CD14-positive monocyte (primary cell): Measurements from ENCODE around the gene RITA1. TPM values are rescaled to one million over a fixed set of nuclear protein-coding genes. Genes with fewer than 3 reads are reported as not detected.

Experiments
- DNase-seq, 3 donors: peaks; one replicate each; pipeline ENCODE4 v3.0.0-alpha.2; 2011 to 2022
- H2AFZ ChIP-seq: 2 replicates; pipeline ENCODE4 v1.6.0; 2012; ENCODE audit warnings: mild to moderate bottlenecking, low read depth, low read length, inconsistent platforms; ENCODE audit not compliant: insufficient read depth, poor library complexity, severe bottlenecking
- H3K27ac ChIP-seq, 2 donors: 1 replicate in 1 of 2; 2 replicates in 1 of 2; pipeline ENCODE4 v1.5.1; 2012 to 2013; ENCODE audit warnings: low read length in 2 of 2, control low read depth in 1 of 2, inconsistent platforms in 1 of 2, low read depth in 1 of 2, mild to moderate bottlenecking in 1 of 2
- H3K27me3 ChIP-seq, 2 donors: one replicate each; pipeline versions ENCODE4 v1.6.0 to v1.6.1; 2011 to 2013; ENCODE audit warnings: low read length in 2 of 2; ENCODE audit not compliant: control insufficient read depth in 2 of 2, insufficient read depth in 2 of 2
- H3K36me3 ChIP-seq, 2 donors: replicated peaks in 1 of 2; 1 replicate in 1 of 2; 2 replicates in 1 of 2; pipeline versions ENCODE4 v1.5.1 to v1.6.1; 2012 to 2013; ENCODE audit warnings: low read length in 2 of 2, control low read depth in 1 of 2, inconsistent platforms in 1 of 2, mild to moderate bottlenecking in 1 of 2; ENCODE audit not compliant: insufficient read depth in 2 of 2, control insufficient read depth in 1 of 2
- H3K4me1 ChIP-seq, 2 donors: 1 replicate in 1 of 2; 2 replicates in 1 of 2; pipeline versions ENCODE4 v1.5.1 to v1.6.1; 2012 to 2013; ENCODE audit warnings: low read length in 2 of 2, control low read depth in 1 of 2, inconsistent platforms in 1 of 2, mild to moderate bottlenecking in 1 of 2, moderate library complexity in 1 of 2; ENCODE audit not compliant: insufficient read depth in 2 of 2, control insufficient read depth in 1 of 2
- H3K4me2 ChIP-seq: replicated peaks from 2 replicates; pipeline ENCODE3; 2012; ENCODE audit warnings: low read length, moderate library complexity, mild to moderate bottlenecking; ENCODE audit not compliant: poor library complexity, severe bottlenecking; ENCODE audit errors: extremely low read depth
- H3K4me3 ChIP-seq, 3 experiments: fragments of 200-600 bp in 1 of 3; sonication (generic) in 1 of 3; replicated peaks in 1 of 3; 1 replicate in 2 of 3; 2 replicates in 1 of 3; pipeline ENCODE4 v1.5.1; 2011 to 2013; ENCODE audit warnings: low read length in 3 of 3, mild to moderate bottlenecking in 3 of 3, control low read depth in 2 of 3, low read depth in 2 of 3, inconsistent platforms in 1 of 3, moderate library complexity in 1 of 3
- H3K79me2 ChIP-seq: 2 replicates; pipeline ENCODE4 v1.6.0; 2012; ENCODE audit warnings: mild to moderate bottlenecking, control low read depth, inconsistent platforms, low read length, moderate library complexity; ENCODE audit not compliant: insufficient read depth
- H3K9ac ChIP-seq: 2 replicates; pipeline ENCODE4 v1.6.0; 2017; ENCODE audit warnings: low read length, mild to moderate bottlenecking; ENCODE audit not compliant: insufficient read depth, poor library complexity, severe bottlenecking
- H3K9me3 ChIP-seq, 2 donors: replicated peaks in 1 of 2; 1 replicate in 1 of 2; 2 replicates in 1 of 2; pipeline versions ENCODE4 v1.5.1 to v1.6.1; 2012 to 2013; ENCODE audit warnings: low read length in 2 of 2, control low read depth in 1 of 2; ENCODE audit not compliant: control insufficient read depth in 1 of 2, insufficient read depth in 1 of 2
- H4K20me1 ChIP-seq: 2 replicates; pipeline ENCODE4 v1.6.0; 2012; ENCODE audit warnings: mild to moderate bottlenecking, low read length, control low read depth, moderate library complexity; ENCODE audit not compliant: insufficient read depth
- H3K27ac Mint-ChIP-seq, 7 donors: one replicate each; pipeline ENCODE4 v1.8.0; 2020; ENCODE audit warnings: mild to moderate bottlenecking in 7 of 7, mixed read lengths in 7 of 7, moderate library complexity in 6 of 7, inconsistent platforms in 2 of 7
- H3K27me3 Mint-ChIP-seq, 3 donors: one replicate each; pipeline ENCODE4 v1.8.0; 2021 to 2022; ENCODE audit warnings: low read depth in 3 of 3, mild to moderate bottlenecking in 3 of 3, mixed read lengths in 3 of 3, moderate library complexity in 3 of 3, inconsistent platforms in 1 of 3
- H3K36me3 Mint-ChIP-seq, 2 donors: one replicate each; pipeline ENCODE4 v1.8.0; 2020; ENCODE audit warnings: mixed read lengths in 2 of 2, inconsistent platforms in 1 of 2, mild to moderate bottlenecking in 1 of 2
- H3K4me1 Mint-ChIP-seq: one replicate; pipeline ENCODE4 v1.8.0; 2020; ENCODE audit warnings: mild to moderate bottlenecking, mixed read lengths
- H3K4me3 Mint-ChIP-seq, 2 donors: one replicate each; pipeline ENCODE4 v1.8.0; 2020; ENCODE audit warnings: mild to moderate bottlenecking in 2 of 2, mixed read lengths in 2 of 2, moderate library complexity in 1 of 2
- H3K9me3 Mint-ChIP-seq, 7 donors: one replicate each; pipeline ENCODE4 v1.8.0; 2020 to 2022; ENCODE audit warnings: mixed read lengths in 7 of 7, mild to moderate bottlenecking in 6 of 7, moderate library complexity in 6 of 7, inconsistent platforms in 2 of 7
- WGBS: methylation state at CpG from one replicate; pipeline ENCODE4 v1.1.5; 2013; ENCODE audit warnings: missing lambda C conversion rate; ENCODE audit not compliant: insufficient coverage; 5-methylcytosine and 5-hydroxymethylcytosine counted together
- intact Hi-C, 2 donors: fragments of 100-400 bp; cut with micrococcal nuclease; formaldehyde crosslinking; loops; one replicate each; pipeline versions ENCODE4 v1.15.0 to v1.15.1; 2023
- polyA plus RNA-seq, 3 donors: library from polyadenylated mRNA; depleted of rRNA in 1 of 3; unstranded in 2 of 3; stranded (reverse) in 1 of 3; fragments of 300-500 nt in 2 of 3; fragments of >200 nt in 1 of 3; fragmentation: Illumina TruSeq in 2 of 3; gene quantifications; 1 replicate in 2 of 3; 2 replicates in 1 of 3; pipeline ENCODE4 v1.2.3, GENCODE V29; 2012 to 2021
- TF ChIP-seq, protein P1 (sequence below): fragments of 200-600 bp; IDR thresholded peaks from one replicate; pipeline ENCODE4 v1.8.0; 2022; ENCODE audit warnings: antibody characterized with exemption, mild to moderate bottlenecking

RITA1 gene
- polyA plus RNA-seq, 3 donors, result 4.9 to 17.6 (median 16.4) TPM

DNA sequence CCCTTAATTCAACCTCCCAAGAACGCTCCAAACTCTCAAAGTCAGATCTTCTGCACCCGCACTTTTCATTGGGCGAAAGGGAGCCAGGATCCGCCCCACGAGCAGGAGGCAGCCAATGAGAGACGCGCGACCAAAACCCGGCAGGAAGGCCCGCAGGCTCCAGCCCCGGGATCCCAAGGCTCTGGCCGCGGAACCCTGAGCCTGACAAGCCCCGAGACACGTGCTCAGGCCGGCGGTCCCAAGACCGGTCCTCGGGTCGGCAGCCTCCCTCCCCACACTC lies 681 bp upstream of the RITA1 start:
- 0% methylated on average over 20 of the region's 20 CpGs for WGBS
- Histone ChIP-seq H3K79me2 (peaks cover 69% of the 10 kb centered on the region), H3K36me3 (peaks cover 19 to 28% of the 10 kb centered on the region in 2 donors), H3K9me3 (no peaks in the 10 kb centered on the region), H3K27ac (peak overlapping the region; percentile 82 to 98), H2AFZ (peak overlapping the region; percentile 99), H4K20me1 (peaks cover 32% of the 10 kb centered on the region), H3K27me3 (no peaks in the 10 kb centered on the region), H3K4me2 (peak overlapping the region; percentile 94), H3K4me3 (peak overlapping the region; percentile 77 to 94 (median 83)), H3K4me1 (peaks cover 18 to 34% of the 10 kb centered on the region in 2 donors), H3K9ac (peak overlapping the region; percentile 99)
- DNase-seq, result peak; percentile 82 to 84 (median 83)
- Mint-ChIP-seq H3K27ac (peak overlapping the region; percentile 83 to 91 (median 89)), H3K36me3 (peaks cover 30 to 46% of the 10 kb centered on the region in 2 donors), H3K9me3 (peaks cover 0 to 2% (median 0%) of the 10 kb centered on the region in 7 donors), H3K4me1 (peaks cover 30% of the 10 kb centered on the region), H3K27me3 (peaks cover 0 to 3% (median 0%) of the 10 kb centered on the region in 3 donors), H3K4me3 (peak overlapping the region; percentile 90 to 96)
- intact Hi-C loops, result loop anchor here in 1 of 2 donors (10.0 kb wide), 1 partner anchor 280 kb away; the partner anchor contains the start of gene OAS1
- TF ChIP-seq, protein P1, sequence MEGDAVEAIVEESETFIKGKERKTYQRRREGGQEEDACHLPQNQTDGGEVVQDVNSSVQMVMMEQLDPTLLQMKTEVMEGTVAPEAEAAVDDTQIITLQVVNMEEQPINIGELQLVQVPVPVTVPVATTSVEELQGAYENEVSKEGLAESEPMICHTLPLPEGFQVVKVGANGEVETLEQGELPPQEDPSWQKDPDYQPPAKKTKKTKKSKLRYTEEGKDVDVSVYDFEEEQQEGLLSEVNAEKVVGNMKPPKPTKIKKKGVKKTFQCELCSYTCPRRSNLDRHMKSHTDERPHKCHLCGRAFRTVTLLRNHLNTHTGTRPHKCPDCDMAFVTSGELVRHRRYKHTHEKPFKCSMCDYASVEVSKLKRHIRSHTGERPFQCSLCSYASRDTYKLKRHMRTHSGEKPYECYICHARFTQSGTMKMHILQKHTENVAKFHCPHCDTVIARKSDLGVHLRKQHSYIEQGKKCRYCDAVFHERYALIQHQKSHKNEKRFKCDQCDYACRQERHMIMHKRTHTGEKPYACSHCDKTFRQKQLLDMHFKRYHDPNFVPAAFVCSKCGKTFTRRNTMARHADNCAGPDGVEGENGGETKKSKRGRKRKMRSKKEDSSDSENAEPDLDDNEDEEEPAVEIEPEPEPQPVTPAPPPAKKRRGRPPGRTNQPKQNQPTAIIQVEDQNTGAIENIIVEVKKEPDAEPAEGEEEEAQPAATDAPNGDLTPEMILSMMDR, result no peak

GRCh38 chr12:113186033-113186365 lies 478 bp downstream of the RITA1 start:
- DNase-seq, result no peak
- TF ChIP-seq, protein P1, result no peak
- H3K4me2 ChIP-seq, result peak overlapping the region; percentile 94
- intact Hi-C loops, result loop anchor here in 1 of 2 donors (10.0 kb wide), 1 partner anchor 281 kb away; the partner anchor contains the start of gene OAS1
- peak overlapping the region; percentile 90 to 96 for H3K4me3 Mint-ChIP-seq
- peaks cover 0 to 3% (median 0%) of the 10 kb centered on the region in 3 donors for H3K27me3 Mint-ChIP-seq
- H3K9ac ChIP-seq, result peak overlapping the region; percentile 99
- no peaks in the 10 kb centered on the region for H3K9me3 ChIP-seq
- no peaks in the 10 kb centered on the region for H3K27me3 ChIP-seq
- H4K20me1 ChIP-seq, result peaks cover 23% of the 10 kb centered on the region
- H3K79me2 ChIP-seq, result peaks cover 64% of the 10 kb centered on the region
- peaks cover 18 to 34% of the 10 kb centered on the region in 2 donors for H3K4me1 ChIP-seq
- peaks cover 0 to 2% (median 0%) of the 10 kb centered on the region in 7 donors for H3K9me3 Mint-ChIP-seq
- H3K27ac ChIP-seq, result peak overlapping the region in 1 of 2 donors; percentile 98
- H3K4me1 Mint-ChIP-seq, result peaks cover 30% of the 10 kb centered on the region
- H2AFZ ChIP-seq, result peak overlapping the region; percentile 99
- H3K4me3 ChIP-seq, result peak overlapping the region; percentile 77 to 94 (median 83)
- peak overlapping the region; percentile 50 to 91 (median 84) for H3K27ac Mint-ChIP-seq
- 7% methylated on average over 6 of the region's 11 CpGs for WGBS
- H3K36me3 Mint-ChIP-seq, result peaks cover 23 to 45% of the 10 kb centered on the region in 2 donors
- peaks cover 11 to 26% of the 10 kb centered on the region in 2 donors for H3K36me3 ChIP-seq
